ENCODE results near the gene HRK.

DNA sequence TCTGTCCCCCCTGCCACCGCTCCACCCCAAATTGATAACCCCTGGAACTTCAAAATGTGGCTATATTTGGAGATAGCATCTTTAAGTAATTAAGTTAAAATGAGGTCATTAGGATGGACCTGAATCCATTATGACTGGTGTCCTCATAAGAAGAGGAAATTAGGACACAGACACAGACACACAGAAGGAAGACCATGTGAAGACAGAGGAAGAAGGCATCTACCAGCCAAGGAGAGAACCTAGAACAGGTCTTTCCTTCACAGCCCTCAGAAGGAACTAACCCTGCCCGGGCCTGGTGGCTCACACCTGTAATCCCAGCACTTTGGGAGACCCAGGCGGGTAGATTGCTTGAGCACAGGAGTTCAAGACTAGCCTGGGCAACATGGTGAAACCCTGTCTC, 3.6 kb upstream of the HRK start:
- TF ChIP-seq CTCF (IDR thresholded peaks at IDR 0.05) (no peak), EP300 (IDR thresholded peaks at IDR 0.05) (no peak), POLR2A (IDR thresholded peaks at IDR 0.05) (no peak), POLR2AphosphoS5 (IDR thresholded peaks at IDR 0.05) (no peak)

All from gastroesophageal sphincter (tissue), 3 donors.